Measurements from ENCODE around the gene SART1. TPM values are rescaled to one million over a fixed set of nuclear protein-coding genes. Genes with fewer than 3 reads are reported as not detected.
A peak's percentile ranks its signal among the peaks of the same experiment; 100 is the strongest.

Gene SART1
- total RNA-seq, 3 donors from 2014 or later = 40.1 to 60.2 (median 41.8) TPM

- Histone ChIP-seq H3K4me3 (no peak overlapping the region), H3K9me3 (no peaks in the 10 kb centered on the region), H3K36me3 (ENCODE audit: low read depth) (no peaks in the 10 kb centered on the region), H3K4me1 (ENCODE audit: low read depth) (peaks cover 5% of the 10 kb centered on the region)
- ATAC-seq (no peak), DNase-seq (peak in 1 of 3 donors; percentile 24)
- TF ChIP-seq, protein P1, sequence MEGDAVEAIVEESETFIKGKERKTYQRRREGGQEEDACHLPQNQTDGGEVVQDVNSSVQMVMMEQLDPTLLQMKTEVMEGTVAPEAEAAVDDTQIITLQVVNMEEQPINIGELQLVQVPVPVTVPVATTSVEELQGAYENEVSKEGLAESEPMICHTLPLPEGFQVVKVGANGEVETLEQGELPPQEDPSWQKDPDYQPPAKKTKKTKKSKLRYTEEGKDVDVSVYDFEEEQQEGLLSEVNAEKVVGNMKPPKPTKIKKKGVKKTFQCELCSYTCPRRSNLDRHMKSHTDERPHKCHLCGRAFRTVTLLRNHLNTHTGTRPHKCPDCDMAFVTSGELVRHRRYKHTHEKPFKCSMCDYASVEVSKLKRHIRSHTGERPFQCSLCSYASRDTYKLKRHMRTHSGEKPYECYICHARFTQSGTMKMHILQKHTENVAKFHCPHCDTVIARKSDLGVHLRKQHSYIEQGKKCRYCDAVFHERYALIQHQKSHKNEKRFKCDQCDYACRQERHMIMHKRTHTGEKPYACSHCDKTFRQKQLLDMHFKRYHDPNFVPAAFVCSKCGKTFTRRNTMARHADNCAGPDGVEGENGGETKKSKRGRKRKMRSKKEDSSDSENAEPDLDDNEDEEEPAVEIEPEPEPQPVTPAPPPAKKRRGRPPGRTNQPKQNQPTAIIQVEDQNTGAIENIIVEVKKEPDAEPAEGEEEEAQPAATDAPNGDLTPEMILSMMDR (IDR thresholded peaks at IDR 0.05) = no peak
- intact Hi-C loops (cut with DNase I, micrococcal nuclease) = no loop called here
These were observed 49.8 kb downstream of the SART1 start for GRCh38 chr11:66011239-66011784.

DNA sequence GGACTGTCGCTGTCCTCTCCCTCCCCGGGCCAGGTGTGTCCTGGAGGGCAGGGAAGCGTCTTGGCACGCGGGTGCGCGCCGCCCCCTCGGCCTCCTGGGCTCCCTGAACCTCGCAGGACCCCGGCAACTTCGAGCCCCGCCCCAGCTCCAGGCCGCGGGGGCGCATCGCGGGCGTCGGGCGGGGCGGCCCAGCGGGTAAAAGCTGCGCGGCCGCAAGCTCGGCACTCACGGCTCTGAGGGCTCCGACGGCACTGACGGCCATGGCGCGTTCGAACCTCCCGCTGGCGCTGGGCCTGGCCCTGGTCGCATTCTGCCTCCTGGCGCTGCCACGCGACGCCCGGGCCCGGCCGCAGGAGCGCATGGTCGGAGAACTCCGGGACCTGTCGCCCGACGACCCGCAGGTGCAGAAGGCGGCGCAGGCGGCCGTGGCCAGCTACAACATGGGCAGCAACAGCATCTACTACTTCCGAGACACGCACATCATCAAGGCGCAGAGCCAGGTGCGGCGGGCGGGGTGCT, 50.3 kb downstream of the SART1 start, which contains the start of gene CST6:
CST6 (plus strand) TSS at position 224 of the 519 bp plus-strand sequence; CDS start at position 261, 37 bp downstream.
- H3K4me3 ChIP-seq = no peak within 1 kb of the TSS
- DNase-seq (peak in 1 of 3 donors; percentile 54), ATAC-seq (peak; percentile 18)
- no peaks in the 10 kb centered on the region for H3K9me3 ChIP-seq
- H3K36me3 ChIP-seq (ENCODE audit: low read depth) = no peaks in the 10 kb centered on the region
- TF ChIP-seq, protein P1 (IDR thresholded peaks at IDR 0.05) = no peak
- H3K4me1 ChIP-seq (ENCODE audit: low read depth) = peaks cover 5% of the 10 kb centered on the region
- intact Hi-C loops (cut with DNase I, micrococcal nuclease) = no loop called here

- Histone ChIP-seq H3K4me1 (ENCODE audit: low read depth) (peaks cover 5% of the 10 kb centered on the region), H3K36me3 (ENCODE audit: low read depth) (no peaks in the 10 kb centered on the region), H3K9me3 (no peaks in the 10 kb centered on the region), H3K4me3 (no peak overlapping the region)
- peak in 1 of 3 donors; percentile 25 for DNase-seq
- intact Hi-C loops (cut with DNase I, micrococcal nuclease) = no loop called here
- no peak for ATAC-seq
- TF ChIP-seq, protein P1 (IDR thresholded peaks at IDR 0.05) = no peak
These were observed 50.9 kb downstream of the SART1 start for GRCh38 chr11:66012371-66012945.

GRCh38 chr11:66012946-66013761, 51.6 kb downstream of the SART1 start:
- intact Hi-C loops (cut with DNase I, micrococcal nuclease) = no loop called here

GRCh38 chr11:66013762-66014100, 52.2 kb downstream of the SART1 start:
- no peak overlapping the region for H3K4me3 ChIP-seq
- no peaks in the 10 kb centered on the region for H3K36me3 ChIP-seq (ENCODE audit: low read depth)
- TF ChIP-seq, protein P1 (IDR thresholded peaks at IDR 0.05) = no peak
- no peak for DNase-seq
- intact Hi-C loops (cut with DNase I, micrococcal nuclease) = no loop called here
- ATAC-seq = no peak
- H3K4me1 ChIP-seq (ENCODE audit: low read depth) = peaks cover 5% of the 10 kb centered on the region
- no peaks in the 10 kb centered on the region for H3K9me3 ChIP-seq

More at GRCh38 chr11:66012946-66013761, 51.6 kb downstream of the SART1 start:
- peak; percentile 21 for ATAC-seq
- peak in 1 of 3 donors; percentile 43 for DNase-seq
- H3K9me3 ChIP-seq = no peaks in the 10 kb centered on the region
- TF ChIP-seq, protein P1 (IDR thresholded peaks at IDR 0.05) = no peak
- no peak overlapping the region for H3K4me3 ChIP-seq
- peaks cover 5% of the 10 kb centered on the region for H3K4me1 ChIP-seq (ENCODE audit: low read depth)
- H3K36me3 ChIP-seq (ENCODE audit: low read depth) = no peaks in the 10 kb centered on the region

All from mucosa of descending colon (tissue), 3 donors.